ENCODE measurements around the gene ZNF555.

DNA sequence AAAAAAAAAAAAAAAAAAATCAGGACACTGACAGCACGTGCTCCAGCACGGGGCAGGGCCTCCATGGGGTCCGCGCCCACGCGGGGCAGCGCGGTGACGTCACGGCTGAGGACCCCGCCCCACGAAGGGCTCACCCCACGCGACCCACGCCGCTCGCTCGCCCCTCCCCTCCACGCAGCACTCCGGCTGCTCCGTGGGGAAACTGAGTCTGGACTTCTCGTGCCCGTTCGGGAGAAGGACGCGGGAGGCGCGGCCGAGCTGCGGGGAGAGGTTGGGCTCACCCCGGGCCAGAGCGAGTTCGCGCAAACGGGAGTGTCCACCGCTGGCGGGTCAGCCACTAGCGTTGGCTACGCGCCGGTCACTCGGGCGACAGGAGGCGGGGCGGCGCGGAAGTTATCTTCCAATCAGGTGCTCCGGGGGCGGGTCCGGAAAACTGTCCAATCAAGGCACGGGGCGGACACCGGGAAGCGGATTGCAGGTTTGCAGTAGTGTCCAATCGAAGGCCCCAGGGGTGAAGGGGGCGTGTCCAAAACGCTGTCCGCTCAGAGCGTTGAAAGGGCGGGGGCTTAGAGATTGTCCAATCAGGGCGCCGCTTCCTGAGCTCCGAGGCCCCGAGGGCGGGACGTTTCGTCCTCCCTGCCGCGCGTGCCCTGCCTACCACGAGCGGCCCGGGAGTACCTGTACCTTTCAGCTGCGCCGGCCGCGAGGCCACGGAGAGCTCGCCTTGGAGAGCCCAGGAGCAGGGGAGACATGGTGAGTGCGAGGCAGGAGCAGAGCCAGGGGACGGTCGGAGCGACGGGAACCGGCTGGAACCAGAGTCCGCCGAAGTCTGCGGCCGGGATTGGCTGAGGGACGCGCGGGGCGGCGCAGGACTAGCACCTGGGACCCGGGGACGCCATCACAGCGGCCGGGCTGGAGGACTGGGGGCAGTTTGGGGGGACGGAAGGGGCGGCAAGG, 59.3 kb downstream of the ZNF555 start, which contains the start of gene ZNF57:
- TF ChIP-seq, protein P1, sequence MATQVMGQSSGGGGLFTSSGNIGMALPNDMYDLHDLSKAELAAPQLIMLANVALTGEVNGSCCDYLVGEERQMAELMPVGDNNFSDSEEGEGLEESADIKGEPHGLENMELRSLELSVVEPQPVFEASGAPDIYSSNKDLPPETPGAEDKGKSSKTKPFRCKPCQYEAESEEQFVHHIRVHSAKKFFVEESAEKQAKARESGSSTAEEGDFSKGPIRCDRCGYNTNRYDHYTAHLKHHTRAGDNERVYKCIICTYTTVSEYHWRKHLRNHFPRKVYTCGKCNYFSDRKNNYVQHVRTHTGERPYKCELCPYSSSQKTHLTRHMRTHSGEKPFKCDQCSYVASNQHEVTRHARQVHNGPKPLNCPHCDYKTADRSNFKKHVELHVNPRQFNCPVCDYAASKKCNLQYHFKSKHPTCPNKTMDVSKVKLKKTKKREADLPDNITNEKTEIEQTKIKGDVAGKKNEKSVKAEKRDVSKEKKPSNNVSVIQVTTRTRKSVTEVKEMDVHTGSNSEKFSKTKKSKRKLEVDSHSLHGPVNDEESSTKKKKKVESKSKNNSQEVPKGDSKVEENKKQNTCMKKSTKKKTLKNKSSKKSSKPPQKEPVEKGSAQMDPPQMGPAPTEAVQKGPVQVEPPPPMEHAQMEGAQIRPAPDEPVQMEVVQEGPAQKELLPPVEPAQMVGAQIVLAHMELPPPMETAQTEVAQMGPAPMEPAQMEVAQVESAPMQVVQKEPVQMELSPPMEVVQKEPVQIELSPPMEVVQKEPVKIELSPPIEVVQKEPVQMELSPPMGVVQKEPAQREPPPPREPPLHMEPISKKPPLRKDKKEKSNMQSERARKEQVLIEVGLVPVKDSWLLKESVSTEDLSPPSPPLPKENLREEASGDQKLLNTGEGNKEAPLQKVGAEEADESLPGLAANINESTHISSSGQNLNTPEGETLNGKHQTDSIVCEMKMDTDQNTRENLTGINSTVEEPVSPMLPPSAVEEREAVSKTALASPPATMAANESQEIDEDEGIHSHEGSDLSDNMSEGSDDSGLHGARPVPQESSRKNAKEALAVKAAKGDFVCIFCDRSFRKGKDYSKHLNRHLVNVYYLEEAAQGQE (IDR thresholded peaks at IDR 0.05; ENCODE audit: insufficient read depth in 1 of 2, low read depth in 2 of 2, low read length in 2 of 2), result no peak
- TF ChIP-seq TAF1 (IDR thresholded peaks at IDR 0.05; ENCODE audit: borderline replicate concordance, insufficient read depth, low read length) (no peak), FOXP2 (optimal IDR thresholded peaks at IDR 0.05; ENCODE audit: borderline replicate concordance, extremely low read depth, extremely low read length, insufficient read depth) (peak; percentile 10)
